ENCODE data around the gene CLHC1. TPM values are rescaled to one million over a fixed set of nuclear protein-coding genes. Genes with fewer than 3 reads are reported as not detected.

CLHC1 gene
- polyA plus RNA-seq (2012; ENCODE audit: insufficient read length, low read depth) = 4.3 TPM

GRCh38 chr2:55232084-55232862 is at the start of gene CLHC1, which contains the start of gene RPS27A:
TSS of gene CLHC1 (minus strand) at chr2:55232293. CDS start at chr2:55222411, 9,882 bp downstream.
TSS of gene RPS27A (plus strand) at chr2:55232688. CDS start at chr2:55232825, 137 bp downstream.
- peak; percentile 82; the same call in 1 of the 2 replicates for TF ChIP-seq SIN3A (IDR thresholded peaks at IDR 0.05; ENCODE audit: borderline replicate concordance, insufficient read depth, low read length)
- TF ChIP-seq REST (IDR thresholded peaks at IDR 0.05; ENCODE audit: insufficient read depth in 1 of 2, low read depth in 2 of 2, low read length in 2 of 2) = 0 out of 4 replicates have a peak, but pooled peaks of 1 of the 2 experiments have one; percentile 44
- TF ChIP-seq POLR2AphosphoS5 (IDR thresholded peaks at IDR 0.05; ENCODE audit: low read depth, low read length) = peak; percentile 88; the same call in 1 of the 2 replicates
- TF ChIP-seq FOXP2 (optimal IDR thresholded peaks at IDR 0.05; ENCODE audit: borderline replicate concordance, extremely low read depth, extremely low read length, insufficient read depth) = no peak
- TF ChIP-seq TAF1 (IDR thresholded peaks at IDR 0.05; ENCODE audit: borderline replicate concordance, insufficient read depth, low read length) = peak; percentile 96

GRCh38 chr2:55277310-55277709 is 45.2 kb upstream of the CLHC1 start:
- TF ChIP-seq REST (IDR thresholded peaks at IDR 0.05; ENCODE audit: insufficient read depth in 1 of 2, low read depth in 2 of 2, low read length in 2 of 2) (no peak), POLR2AphosphoS5 (IDR thresholded peaks at IDR 0.05; ENCODE audit: low read depth, low read length) (no peak), SIN3A (IDR thresholded peaks at IDR 0.05; ENCODE audit: borderline replicate concordance, insufficient read depth, low read length) (no peak), FOXP2 (optimal IDR thresholded peaks at IDR 0.05; ENCODE audit: borderline replicate concordance, extremely low read depth, extremely low read length, insufficient read depth) (no peak), TAF1 (IDR thresholded peaks at IDR 0.05; ENCODE audit: borderline replicate concordance, insufficient read depth, low read length) (no peak)

GRCh38 chr2:55269645-55269990 is 37.5 kb upstream of the CLHC1 start:
- TF ChIP-seq POLR2AphosphoS5 (IDR thresholded peaks at IDR 0.05; ENCODE audit: low read depth, low read length) = no peak

- TF ChIP-seq SIN3A (IDR thresholded peaks at IDR 0.05; ENCODE audit: borderline replicate concordance, insufficient read depth, low read length) (peak; percentile 80; the same call in 1 of the 2 replicates), REST (IDR thresholded peaks at IDR 0.05; ENCODE audit: insufficient read depth in 1 of 2, low read depth in 2 of 2, low read length in 2 of 2) (peak; percentile 57 to 77; a peak in 2 of 4 replicates), TAF1 (IDR thresholded peaks at IDR 0.05; ENCODE audit: borderline replicate concordance, insufficient read depth, low read length) (peak; percentile 93; the same call in 1 of the 2 replicates), FOXP2 (optimal IDR thresholded peaks at IDR 0.05; ENCODE audit: borderline replicate concordance, extremely low read depth, extremely low read length, insufficient read depth) (peak; percentile 69), POLR2AphosphoS5 (IDR thresholded peaks at IDR 0.05; ENCODE audit: low read depth, low read length) (peak; percentile 99)
Measured at GRCh38 chr2:55268907-55269644, 37.0 kb upstream of the CLHC1 start, which contains the start of gene MTIF2. TSS of gene MTIF2 (minus strand) at chr2:55269231. CDS start at chr2:55263858, 5,373 bp downstream.

GRCh38 chr2:55268288-55268906 is 36.3 kb upstream of the CLHC1 start:
- TF ChIP-seq REST (IDR thresholded peaks at IDR 0.05; ENCODE audit: insufficient read depth in 1 of 2, low read depth in 2 of 2, low read length in 2 of 2) (no peak), FOXP2 (optimal IDR thresholded peaks at IDR 0.05; ENCODE audit: borderline replicate concordance, extremely low read depth, extremely low read length, insufficient read depth) (no peak), TAF1 (IDR thresholded peaks at IDR 0.05; ENCODE audit: borderline replicate concordance, insufficient read depth, low read length) (no peak), SIN3A (IDR thresholded peaks at IDR 0.05; ENCODE audit: borderline replicate concordance, insufficient read depth, low read length) (no peak), POLR2AphosphoS5 (IDR thresholded peaks at IDR 0.05; ENCODE audit: low read depth, low read length) (no peak)
